ENCODE measurements around the gene CYB561D2. TPM values are rescaled to one million over a fixed set of nuclear protein-coding genes. Genes with fewer than 3 reads are reported as not detected.

The CYB561D2 gene
- total and polyA plus RNA-seq, 2 of the 13 experiments (the other 11 are each of a cell fraction or from before 2014, with no cell fraction given) = 11.1 to 17.2 TPM

DNA sequence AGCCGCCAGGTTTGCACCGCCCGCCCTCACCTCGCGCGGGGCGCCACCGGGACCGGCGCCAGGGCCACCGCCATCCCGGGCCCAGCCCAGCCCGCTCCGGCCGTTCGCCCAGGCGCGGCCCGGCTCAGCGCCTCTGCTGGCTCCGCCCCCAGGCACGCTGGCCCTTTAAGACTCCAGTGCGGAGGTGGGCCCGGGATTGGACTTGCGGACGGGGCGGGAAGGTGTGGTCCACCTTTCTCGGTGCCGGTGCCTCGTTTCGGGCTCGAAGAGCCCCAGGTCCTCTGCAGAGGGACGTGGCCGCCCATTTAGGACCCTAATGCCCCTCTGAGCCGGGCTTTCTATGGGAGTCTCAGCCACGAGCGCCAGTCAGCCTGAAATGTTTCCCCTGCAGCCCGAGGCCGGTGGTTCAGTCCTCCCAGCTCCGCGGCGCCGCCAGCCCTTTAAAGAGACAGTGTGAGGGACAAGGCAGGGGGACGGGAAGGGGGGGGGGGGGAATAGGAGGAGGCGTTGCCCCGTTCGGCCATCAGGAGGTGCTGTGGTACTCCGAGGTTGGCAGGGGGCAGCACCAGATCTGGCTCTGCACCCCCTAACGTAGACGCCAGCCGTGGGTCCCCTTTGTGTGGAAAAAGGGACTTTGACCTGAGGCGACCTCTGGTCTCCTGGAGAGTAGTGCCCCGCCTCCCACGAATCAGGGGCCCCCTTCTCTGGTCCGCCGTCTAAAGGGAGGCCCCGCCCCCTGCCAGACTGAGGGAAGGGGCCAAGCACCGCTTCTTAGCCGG lies 29.1 kb upstream of the CYB561D2 start (continued):
- TF ChIP-seq RCOR2 (CRISPR knock-in tag; IDR thresholded peaks at IDR 0.05) (no peak), PHF21A (CRISPR knock-in tag; IDR thresholded peaks at IDR 0.05) (peak; percentile 77), PHF5A (CRISPR knock-in tag; IDR thresholded peaks at IDR 0.05; ENCODE audit: low read depth, unreplicated experiment) (peak; percentile 15), POLR2AphosphoS5 (IDR thresholded peaks at IDR 0.05; ENCODE audit: low read depth, low read length) (peak; percentile 50), NFATC3 (CRISPR knock-in tag; IDR thresholded peaks at IDR 0.05) (no peak), JDP2 (CRISPR knock-in tag; IDR thresholded peaks at IDR 0.05; ENCODE audit: borderline replicate concordance) (no peak), PCBP1 (IDR thresholded peaks at IDR 0.05; ENCODE audit: borderline replicate concordance, low read depth, low read length) (peak; percentile 97), ETV5 (CRISPR knock-in tag; IDR thresholded peaks at IDR 0.05; ENCODE audit: borderline replicate concordance) (0 out of 2 replicates have a peak, but pooled peaks have one; percentile 11), TAF1 (CRISPR knock-in tag; IDR thresholded peaks at IDR 0.05) (0 out of 2 replicates have a peak, but pooled peaks have one; percentile 4), ZNF746 (CRISPR knock-in tag; IDR thresholded peaks at IDR 0.05) (peak; percentile 74), ZNF367 (CRISPR knock-in tag; IDR thresholded peaks at IDR 0.05; ENCODE audit: borderline replicate concordance) (no peak), NCOA2 (CRISPR knock-in tag; IDR thresholded peaks at IDR 0.05) (peak; percentile 56), TBX2 (CRISPR knock-in tag; IDR thresholded peaks at IDR 0.05; ENCODE audit: borderline replicate concordance) (peak; percentile 24; the same call in 1 of the 2 replicates), ISL2 (CRISPR knock-in tag; IDR thresholded peaks at IDR 0.05) (peak; percentile 62; the same call in 1 of the 2 replicates), ZFP36 (IDR thresholded peaks at IDR 0.05; ENCODE audit: borderline replicate concordance, low read depth, low read length, partially characterized antibody) (no peak), ZBTB42 (CRISPR knock-in tag; IDR thresholded peaks at IDR 0.05) (no peak)
- TF ChIP-seq, protein P1, sequence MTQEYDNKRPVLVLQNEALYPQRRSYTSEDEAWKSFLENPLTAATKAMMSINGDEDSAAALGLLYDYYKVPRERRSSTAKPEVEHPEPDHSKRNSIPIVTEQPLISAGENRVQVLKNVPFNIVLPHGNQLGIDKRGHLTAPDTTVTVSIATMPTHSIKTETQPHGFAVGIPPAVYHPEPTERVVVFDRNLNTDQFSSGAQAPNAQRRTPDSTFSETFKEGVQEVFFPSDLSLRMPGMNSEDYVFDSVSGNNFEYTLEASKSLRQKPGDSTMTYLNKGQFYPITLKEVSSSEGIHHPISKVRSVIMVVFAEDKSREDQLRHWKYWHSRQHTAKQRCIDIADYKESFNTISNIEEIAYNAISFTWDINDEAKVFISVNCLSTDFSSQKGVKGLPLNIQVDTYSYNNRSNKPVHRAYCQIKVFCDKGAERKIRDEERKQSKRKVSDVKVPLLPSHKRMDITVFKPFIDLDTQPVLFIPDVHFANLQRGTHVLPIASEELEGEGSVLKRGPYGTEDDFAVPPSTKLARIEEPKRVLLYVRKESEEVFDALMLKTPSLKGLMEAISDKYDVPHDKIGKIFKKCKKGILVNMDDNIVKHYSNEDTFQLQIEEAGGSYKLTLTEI (CRISPR knock-in tag; conservative IDR thresholded peaks at IDR 0.05) = no peak
- TF ChIP-seq, protein P2, sequence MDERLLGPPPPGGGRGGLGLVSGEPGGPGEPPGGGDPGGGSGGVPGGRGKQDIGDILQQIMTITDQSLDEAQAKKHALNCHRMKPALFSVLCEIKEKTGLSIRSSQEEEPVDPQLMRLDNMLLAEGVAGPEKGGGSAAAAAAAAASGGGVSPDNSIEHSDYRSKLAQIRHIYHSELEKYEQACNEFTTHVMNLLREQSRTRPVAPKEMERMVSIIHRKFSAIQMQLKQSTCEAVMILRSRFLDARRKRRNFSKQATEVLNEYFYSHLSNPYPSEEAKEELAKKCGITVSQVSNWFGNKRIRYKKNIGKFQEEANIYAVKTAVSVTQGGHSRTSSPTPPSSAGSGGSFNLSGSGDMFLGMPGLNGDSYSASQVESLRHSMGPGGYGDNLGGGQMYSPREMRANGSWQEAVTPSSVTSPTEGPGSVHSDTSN (CRISPR knock-in tag; IDR thresholded peaks at IDR 0.05) = no peak
- TF ChIP-seq, protein P3, sequence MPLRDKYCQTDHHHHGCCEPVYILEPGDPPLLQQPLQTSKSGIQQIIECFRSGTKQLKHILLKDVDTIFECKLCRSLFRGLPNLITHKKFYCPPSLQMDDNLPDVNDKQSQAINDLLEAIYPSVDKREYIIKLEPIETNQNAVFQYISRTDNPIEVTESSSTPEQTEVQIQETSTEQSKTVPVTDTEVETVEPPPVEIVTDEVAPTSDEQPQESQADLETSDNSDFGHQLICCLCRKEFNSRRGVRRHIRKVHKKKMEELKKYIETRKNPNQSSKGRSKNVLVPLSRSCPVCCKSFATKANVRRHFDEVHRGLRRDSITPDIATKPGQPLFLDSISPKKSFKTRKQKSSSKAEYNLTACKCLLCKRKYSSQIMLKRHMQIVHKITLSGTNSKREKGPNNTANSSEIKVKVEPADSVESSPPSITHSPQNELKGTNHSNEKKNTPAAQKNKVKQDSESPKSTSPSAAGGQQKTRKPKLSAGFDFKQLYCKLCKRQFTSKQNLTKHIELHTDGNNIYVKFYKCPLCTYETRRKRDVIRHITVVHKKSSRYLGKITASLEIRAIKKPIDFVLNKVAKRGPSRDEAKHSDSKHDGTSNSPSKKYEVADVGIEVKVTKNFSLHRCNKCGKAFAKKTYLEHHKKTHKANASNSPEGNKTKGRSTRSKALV (CRISPR knock-in tag; IDR thresholded peaks at IDR 0.05) = 0 out of 2 replicates have a peak, but pooled peaks have one; percentile 10
- TF ChIP-seq, protein P4, sequence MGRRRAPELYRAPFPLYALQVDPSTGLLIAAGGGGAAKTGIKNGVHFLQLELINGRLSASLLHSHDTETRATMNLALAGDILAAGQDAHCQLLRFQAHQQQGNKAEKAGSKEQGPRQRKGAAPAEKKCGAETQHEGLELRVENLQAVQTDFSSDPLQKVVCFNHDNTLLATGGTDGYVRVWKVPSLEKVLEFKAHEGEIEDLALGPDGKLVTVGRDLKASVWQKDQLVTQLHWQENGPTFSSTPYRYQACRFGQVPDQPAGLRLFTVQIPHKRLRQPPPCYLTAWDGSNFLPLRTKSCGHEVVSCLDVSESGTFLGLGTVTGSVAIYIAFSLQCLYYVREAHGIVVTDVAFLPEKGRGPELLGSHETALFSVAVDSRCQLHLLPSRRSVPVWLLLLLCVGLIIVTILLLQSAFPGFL (CRISPR knock-in tag; IDR thresholded peaks at IDR 0.05) = no peak
- TF ChIP-seq, protein P5, sequence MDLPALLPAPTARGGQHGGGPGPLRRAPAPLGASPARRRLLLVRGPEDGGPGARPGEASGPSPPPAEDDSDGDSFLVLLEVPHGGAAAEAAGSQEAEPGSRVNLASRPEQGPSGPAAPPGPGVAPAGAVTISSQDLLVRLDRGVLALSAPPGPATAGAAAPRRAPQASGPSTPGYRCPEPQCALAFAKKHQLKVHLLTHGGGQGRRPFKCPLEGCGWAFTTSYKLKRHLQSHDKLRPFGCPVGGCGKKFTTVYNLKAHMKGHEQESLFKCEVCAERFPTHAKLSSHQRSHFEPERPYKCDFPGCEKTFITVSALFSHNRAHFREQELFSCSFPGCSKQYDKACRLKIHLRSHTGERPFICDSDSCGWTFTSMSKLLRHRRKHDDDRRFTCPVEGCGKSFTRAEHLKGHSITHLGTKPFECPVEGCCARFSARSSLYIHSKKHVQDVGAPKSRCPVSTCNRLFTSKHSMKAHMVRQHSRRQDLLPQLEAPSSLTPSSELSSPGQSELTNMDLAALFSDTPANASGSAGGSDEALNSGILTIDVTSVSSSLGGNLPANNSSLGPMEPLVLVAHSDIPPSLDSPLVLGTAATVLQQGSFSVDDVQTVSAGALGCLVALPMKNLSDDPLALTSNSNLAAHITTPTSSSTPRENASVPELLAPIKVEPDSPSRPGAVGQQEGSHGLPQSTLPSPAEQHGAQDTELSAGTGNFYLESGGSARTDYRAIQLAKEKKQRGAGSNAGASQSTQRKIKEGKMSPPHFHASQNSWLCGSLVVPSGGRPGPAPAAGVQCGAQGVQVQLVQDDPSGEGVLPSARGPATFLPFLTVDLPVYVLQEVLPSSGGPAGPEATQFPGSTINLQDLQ (CRISPR knock-in tag; IDR thresholded peaks at IDR 0.05) = no peak
